Calu3 (cell line): ENCODE data around the gene C9orf43. TPM values are rescaled to one million over a fixed set of nuclear protein-coding genes. Genes with fewer than 3 reads are reported as not detected.
"Not testable (repeated sequence)": the region's sequence is repeated elsewhere in the genome, so short reads cannot be mapped to it uniquely, and the experiment has no call there.

Experiments
- BruUV-seq: library from RNA; stranded (reverse); fragments of 400-500 nt; replicated peaks from 2 replicates; lab custom pipeline; 2021; lab: Mats Ljungman, UMichigan
- CTCF ChIA-PET: fragments of 300-600 bp; sonication (Branson Sonifier 250); formaldehyde crosslinking; loops from one replicate; lab custom pipeline; 2022; ENCODE audit warnings: antibody characterized with exemption; lab: Charles Lee
- DNase-seq: peaks from one replicate; pipeline ENCODE4 v3.0.0; 2022
- H3K27ac Mint-ChIP-seq: one replicate; pipeline ENCODE4 v1.8.0; 2022; ENCODE audit warnings: mixed read lengths; ENCODE audit not compliant: unreplicated experiment
- H3K27me3 Mint-ChIP-seq: one replicate; pipeline ENCODE4 v1.8.0; 2022; ENCODE audit warnings: mixed read lengths; ENCODE audit not compliant: unreplicated experiment
- H3K36me3 Mint-ChIP-seq: one replicate; pipeline ENCODE4 v1.8.0; 2022; ENCODE audit warnings: mild to moderate bottlenecking, moderate library complexity, mixed read lengths; ENCODE audit not compliant: insufficient read depth, unreplicated experiment
- H3K4me1 Mint-ChIP-seq: one replicate; pipeline ENCODE4 v1.8.0; 2022; ENCODE audit warnings: mild to moderate bottlenecking, low read depth, mixed read lengths; ENCODE audit not compliant: unreplicated experiment
- H3K4me3 Mint-ChIP-seq: one replicate; pipeline ENCODE4 v1.8.0; 2022; ENCODE audit warnings: mild to moderate bottlenecking, low read depth, moderate library complexity, mixed read lengths; ENCODE audit not compliant: unreplicated experiment
- H3K9me3 Mint-ChIP-seq: one replicate; pipeline ENCODE4 v1.8.0; 2022; ENCODE audit warnings: low read depth, mixed read lengths; ENCODE audit not compliant: unreplicated experiment
- intact Hi-C: fragments of 100-400 bp; cut with micrococcal nuclease; formaldehyde crosslinking; loops from one replicate; pipeline ENCODE4 v1.10.0; 2022; ENCODE audit not compliant: unreplicated experiment
- total RNA-seq: library from RNA; stranded (reverse); gene quantifications from 2 replicates; pipeline ENCODE4 v1.2.3, GENCODE V29; 2022
- TF ChIP-seq, protein P1 (sequence below): fragments of 200-600 bp; IDR thresholded peaks from one replicate; pipeline ENCODE4 v1.8.0; 2022; ENCODE audit warnings: antibody characterized with exemption; ENCODE audit not compliant: unreplicated experiment

C9orf43 gene
- total RNA-seq, 1 experiment from 2014 or later = 0.33 TPM

DNA sequence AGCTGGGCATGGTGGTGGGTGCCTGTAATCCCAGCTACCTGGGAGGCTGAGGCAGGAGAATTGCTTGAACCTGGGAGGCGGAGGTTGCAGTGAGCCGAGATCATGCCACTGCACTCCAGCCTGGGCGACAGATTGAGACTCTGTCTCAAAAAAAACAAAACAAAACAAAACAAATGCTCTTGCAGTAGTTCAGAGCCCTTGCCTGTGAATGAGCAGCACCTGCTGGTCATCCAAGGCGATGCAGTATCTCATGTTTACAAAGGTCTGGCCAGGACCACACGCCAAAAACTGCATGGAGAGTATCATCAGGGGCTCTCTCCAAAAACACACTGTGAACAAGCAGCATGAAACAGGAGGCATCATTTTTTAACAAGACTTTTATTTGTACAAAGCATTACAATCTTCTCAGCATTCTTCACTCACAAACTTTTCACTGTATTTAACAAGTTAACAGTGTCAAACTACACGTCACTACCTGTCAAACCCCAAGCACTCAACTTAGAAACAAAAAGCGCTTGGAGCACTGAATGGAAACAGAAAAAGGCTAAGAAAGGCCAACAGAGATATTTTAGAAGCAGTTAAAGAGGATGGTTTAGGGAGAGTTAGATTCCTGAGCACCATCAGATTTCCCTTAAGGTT, 3.6 kb upstream of the C9orf43 start:
- peak; percentile 57 for DNase-seq
- H3K9me3 Mint-ChIP-seq, H3K4me3 Mint-ChIP-seq, H3K27ac Mint-ChIP-seq, H3K27me3 Mint-ChIP-seq, BruUV-seq: not testable (repeated sequence)
- intact Hi-C loops = loop anchor here (1.0 kb wide), 2 partner anchors 98 to 133 kb away; no protein-coding TSS in a partner anchor
- H3K36me3 Mint-ChIP-seq = peaks cover 31% of the 10 kb centered on the region
- TF ChIP-seq, protein P1, sequence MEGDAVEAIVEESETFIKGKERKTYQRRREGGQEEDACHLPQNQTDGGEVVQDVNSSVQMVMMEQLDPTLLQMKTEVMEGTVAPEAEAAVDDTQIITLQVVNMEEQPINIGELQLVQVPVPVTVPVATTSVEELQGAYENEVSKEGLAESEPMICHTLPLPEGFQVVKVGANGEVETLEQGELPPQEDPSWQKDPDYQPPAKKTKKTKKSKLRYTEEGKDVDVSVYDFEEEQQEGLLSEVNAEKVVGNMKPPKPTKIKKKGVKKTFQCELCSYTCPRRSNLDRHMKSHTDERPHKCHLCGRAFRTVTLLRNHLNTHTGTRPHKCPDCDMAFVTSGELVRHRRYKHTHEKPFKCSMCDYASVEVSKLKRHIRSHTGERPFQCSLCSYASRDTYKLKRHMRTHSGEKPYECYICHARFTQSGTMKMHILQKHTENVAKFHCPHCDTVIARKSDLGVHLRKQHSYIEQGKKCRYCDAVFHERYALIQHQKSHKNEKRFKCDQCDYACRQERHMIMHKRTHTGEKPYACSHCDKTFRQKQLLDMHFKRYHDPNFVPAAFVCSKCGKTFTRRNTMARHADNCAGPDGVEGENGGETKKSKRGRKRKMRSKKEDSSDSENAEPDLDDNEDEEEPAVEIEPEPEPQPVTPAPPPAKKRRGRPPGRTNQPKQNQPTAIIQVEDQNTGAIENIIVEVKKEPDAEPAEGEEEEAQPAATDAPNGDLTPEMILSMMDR = peak; percentile 68
- CTCF ChIA-PET = interaction anchor here (0.6 kb wide), 1 partner anchor 111 kb away, joined by 4 read pairs; no protein-coding TSS in a partner anchor
- peaks cover 10% of the 10 kb centered on the region for H3K4me1 Mint-ChIP-seq

- Mint-ChIP-seq H3K9me3 (no peaks in the 10 kb centered on the region), H3K4me3 (peak overlapping the region; percentile 95), H3K4me1 (peaks cover 9% of the 10 kb centered on the region), H3K36me3 (peaks cover 31% of the 10 kb centered on the region), H3K27me3 (no peaks in the 10 kb centered on the region), H3K27ac (no peak overlapping the region)
- TSS peak; percentile 66 for BruUV-seq
- CTCF ChIA-PET = interaction anchor here (1.0 to 1.3 kb wide), 3 partner anchors 9 to 248 kb away, joined by 3 to 8 read pairs (median 3); partner anchors contain the start of gene ALAD
- intact Hi-C loops = no loop called here
- TF ChIP-seq, protein P1 = no peak
- DNase-seq = no peak
Observed at GRCh38 chr9:113409481-113409880, 1.1 kb upstream of the C9orf43 start.

DNA sequence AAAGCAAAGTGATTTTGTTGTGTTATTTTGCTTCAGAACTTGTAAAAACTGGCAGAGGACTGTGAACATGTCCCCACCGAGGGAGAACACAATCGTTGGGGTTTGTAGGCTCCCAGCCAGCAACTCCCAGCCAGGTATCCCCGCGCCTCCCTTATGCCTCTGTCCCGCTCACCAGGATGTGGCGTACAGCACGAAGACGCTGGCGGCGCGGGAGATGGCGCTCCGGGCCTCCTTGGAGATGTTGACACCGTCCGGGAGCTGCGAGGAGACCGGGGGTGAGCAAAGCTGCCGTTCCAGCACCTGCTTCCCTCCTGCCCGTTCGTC, 702 bp upstream of the C9orf43 start:
- peak overlapping the region; percentile 97 for H3K27ac Mint-ChIP-seq
- H3K27me3 Mint-ChIP-seq = no peaks in the 10 kb centered on the region
- no peaks in the 10 kb centered on the region for H3K9me3 Mint-ChIP-seq
- CTCF ChIA-PET = interaction anchor here (0.7 to 1.3 kb wide), 4 partner anchors 9 to 248 kb away, joined by 3 to 8 read pairs (median 3); partner anchors contain the start of gene ALAD
- no peak for DNase-seq
- TF ChIP-seq, protein P1 = no peak
- intact Hi-C loops = no loop called here
- no TSS peak for BruUV-seq
- H3K36me3 Mint-ChIP-seq = peaks cover 31% of the 10 kb centered on the region
- H3K4me3 Mint-ChIP-seq = peak overlapping the region; percentile 95
- peaks cover 9% of the 10 kb centered on the region for H3K4me1 Mint-ChIP-seq

- Mint-ChIP-seq H3K27ac (no peak overlapping the region), H3K36me3 (peaks cover 3% of the 10 kb centered on the region), H3K9me3 (no peaks in the 10 kb centered on the region), H3K27me3 (no peaks in the 10 kb centered on the region), H3K4me1 (no peaks in the 10 kb centered on the region), H3K4me3 (no peak overlapping the region)
- TF ChIP-seq, protein P1 = no peak
- BruUV-seq = no TSS peak
- intact Hi-C loops = no loop called here
- CTCF ChIA-PET = interaction anchor here (1.0 kb wide), 1 partner anchor 11 kb away, joined by 3 read pairs; no protein-coding TSS in a partner anchor
- DNase-seq = no peak
Observed at GRCh38 chr9:113416149-113416721, 5.7 kb downstream of the C9orf43 start.
